Ramos (cell line): ENCODE results near the gene USP37.
"Not testable (repeated sequence)": the region's sequence is repeated elsewhere in the genome, so short reads cannot be mapped to it uniquely, and the experiment has no call there.

Experiments used
- in situ Hi-C: fragments of 300-500 bp; cut with MboI; formaldehyde crosslinking; loops from one replicate; pipeline ENCODE4 v1.14.3; 2022; ENCODE audit warnings: low sequenced_read_pairs; ENCODE audit not compliant: unreplicated experiment

The USP37 gene

DNA sequence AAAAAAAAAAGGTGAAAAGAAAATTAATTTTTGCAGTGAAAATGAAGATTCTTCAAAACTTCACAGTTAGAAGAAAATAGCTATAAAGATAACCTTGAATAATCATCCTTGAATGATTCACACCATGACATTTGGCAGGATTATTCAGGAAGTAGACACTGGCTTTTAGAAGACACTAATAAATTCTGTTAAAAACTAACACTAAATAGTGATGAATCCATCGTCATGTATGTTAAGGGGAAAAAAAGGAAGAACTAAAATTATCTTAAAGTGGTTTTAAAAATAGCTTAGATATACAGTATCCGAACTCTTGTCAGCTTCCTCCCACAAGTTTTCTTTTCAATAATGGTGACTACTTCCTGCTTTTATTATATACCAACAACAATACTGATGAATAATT lies 10.2 kb downstream of the USP37 start:
- in situ Hi-C loops, result no loop called here

DNA sequence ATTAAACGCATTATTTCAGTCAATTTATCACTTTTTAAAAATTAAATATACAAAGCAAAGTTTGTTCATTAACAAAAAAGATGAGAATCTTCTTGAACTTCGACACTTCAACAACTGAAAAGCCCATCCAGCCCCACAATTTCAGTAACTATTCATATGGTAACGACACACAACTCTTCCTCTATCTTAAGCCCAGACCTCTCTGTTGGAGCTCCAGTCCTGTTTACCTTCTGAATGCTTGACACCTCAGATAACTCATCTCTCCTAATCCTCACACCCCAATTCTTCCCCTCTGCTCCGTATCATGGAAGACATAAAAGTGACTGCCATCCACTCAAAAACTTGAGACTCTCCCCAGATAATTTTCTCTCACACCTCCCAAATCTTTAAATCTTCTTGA lies 12.6 kb downstream of the USP37 start:
- in situ Hi-C loops, result no loop called here

DNA sequence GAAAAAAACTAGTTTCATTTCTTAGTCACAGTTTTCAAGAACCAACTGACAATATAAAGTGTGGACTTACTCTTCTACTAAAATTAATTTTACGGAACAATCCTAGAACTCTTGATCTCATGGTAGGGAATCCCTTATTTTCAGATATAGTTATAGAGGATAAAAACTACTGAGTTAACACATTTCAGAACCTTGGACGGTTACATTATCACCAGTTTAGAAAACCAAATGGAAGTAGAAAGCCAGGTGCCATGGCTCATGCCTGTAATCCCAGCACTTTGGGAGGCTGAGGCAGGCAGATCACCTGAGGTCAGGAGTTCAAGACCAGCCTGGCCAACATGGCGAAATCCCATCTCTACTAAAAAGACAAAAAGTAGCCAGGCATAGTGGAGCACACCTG lies 13.9 kb downstream of the USP37 start:
- in situ Hi-C loops, result not testable (repeated sequence)

DNA sequence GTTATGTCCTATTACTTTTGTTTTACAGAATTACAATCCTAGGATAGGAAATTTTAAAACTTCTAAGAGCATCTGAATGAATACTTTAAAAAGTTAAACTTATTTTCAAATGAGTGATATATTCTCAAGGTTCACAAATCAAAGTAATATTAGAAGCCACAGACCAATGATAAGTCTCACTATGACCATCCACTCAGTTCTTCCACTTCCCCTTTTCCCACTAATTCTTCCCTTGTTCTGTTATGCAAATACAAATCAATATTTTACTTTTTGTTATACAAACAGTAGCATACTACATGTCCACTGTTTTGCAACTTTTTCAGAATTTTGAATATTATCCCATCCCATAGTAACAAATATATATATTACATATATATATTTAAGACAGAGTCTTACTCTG lies 20.2 kb downstream of the USP37 start:
- in situ Hi-C loops, result no loop called here

DNA sequence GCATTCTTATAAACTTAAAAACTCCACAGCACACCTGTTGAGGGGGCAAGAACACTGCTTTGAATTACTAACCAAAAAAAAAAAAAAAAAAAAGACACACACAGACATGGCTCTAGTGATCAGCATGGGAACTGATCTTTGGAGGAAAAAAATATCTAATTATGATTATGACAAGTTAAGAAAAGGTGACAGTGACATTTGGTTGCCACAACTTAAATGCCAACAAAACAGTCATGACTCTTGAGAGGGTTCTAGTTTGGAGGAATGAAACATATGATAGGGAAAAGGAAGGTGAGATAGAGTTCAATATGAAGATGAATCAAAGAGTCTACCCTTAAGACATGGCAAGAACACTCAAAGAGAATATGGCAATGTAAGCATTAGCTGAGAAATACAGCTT lies 20.6 kb downstream of the USP37 start:
- in situ Hi-C loops, result no loop called here

DNA sequence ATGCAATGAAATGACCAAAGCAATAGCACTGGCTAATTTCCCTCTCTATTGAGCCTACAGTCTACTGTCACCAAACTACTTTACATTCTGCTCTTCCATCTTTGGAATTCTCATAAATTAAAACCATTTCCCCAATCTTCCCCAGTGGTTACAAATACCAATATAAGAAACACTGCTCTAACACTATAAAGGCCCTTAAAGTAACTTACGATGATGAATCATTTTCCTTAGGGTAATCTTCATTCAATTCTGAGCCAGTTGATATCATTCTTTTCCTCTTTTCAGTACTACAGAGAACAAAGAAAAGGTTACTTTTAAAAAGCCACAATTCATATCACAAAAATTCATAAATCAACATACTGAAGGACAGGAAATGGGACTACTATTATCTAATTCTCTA lies 22.1 kb downstream of the USP37 start:
- in situ Hi-C loops, result no loop called here

DNA sequence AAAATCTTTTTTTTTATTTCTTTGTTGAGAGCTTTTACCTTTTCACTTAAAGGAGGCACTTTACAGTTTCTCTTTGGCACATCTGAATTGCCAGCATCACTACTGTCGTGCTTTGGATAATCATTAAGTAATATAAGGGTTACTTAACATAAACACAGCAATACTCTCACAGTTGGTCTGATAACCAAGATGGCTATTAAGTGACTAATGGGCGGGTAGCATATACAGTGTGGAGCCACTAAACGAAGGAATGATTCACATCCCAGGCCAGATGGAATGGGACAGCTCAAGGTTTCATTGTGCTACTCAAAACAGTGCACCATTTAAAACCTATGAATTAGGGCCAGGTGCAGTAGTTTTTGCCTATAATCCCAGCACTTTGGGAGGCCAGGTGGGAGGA lies 28.1 kb downstream of the USP37 start:
- in situ Hi-C loops, result no loop called here

DNA sequence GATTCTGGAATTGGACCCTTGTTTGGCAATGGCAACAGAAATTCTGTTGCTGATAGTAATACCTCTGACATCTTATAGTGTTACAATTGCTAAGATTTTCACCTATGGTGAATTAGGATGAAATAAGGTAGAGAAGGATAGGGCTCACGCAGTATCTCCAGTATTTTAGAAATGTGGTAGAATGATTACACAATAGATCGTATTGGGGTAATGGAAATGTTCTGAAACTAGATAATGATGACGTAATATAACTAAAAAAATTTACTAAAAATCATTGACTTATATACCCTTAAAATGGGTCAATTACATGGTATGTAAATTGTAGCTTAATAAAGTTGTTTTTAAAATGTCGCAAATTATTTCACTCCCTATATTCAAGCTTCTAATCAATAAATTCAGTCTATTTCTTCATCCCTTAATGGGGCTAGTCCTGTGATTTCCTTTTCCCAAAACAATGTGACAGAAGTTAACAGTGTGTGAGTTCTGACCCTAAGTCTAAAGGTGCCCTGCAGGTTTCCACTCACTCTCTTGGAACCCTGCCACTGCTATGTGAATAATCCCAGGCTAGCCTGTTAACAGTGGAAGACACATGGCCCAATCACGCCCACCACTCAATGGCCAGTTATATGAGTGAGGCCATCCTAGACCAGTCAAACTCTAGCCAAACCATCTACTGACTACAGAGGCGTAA lies 31.2 kb downstream of the USP37 start:
- in situ Hi-C loops, result no loop called here

DNA sequence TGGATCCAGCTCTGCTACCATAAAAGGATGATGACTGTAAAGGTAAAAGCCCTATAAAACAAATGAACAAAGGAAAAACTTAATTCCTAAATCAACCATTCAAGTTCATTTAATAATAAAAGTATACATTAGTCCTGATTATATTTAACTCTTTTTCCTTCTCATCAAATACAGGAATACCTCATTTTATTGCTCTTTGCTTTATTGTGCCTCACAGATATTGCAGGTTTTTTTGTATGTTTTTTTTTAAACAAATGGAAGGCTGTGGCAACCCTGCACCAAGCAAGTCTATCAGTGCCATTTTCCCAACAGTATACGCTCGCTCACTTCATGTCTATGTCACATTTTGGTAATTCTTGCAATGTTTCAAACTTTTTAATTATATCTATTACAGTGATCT lies 38.2 kb downstream of the USP37 start:
- in situ Hi-C loops, result no loop called here

DNA sequence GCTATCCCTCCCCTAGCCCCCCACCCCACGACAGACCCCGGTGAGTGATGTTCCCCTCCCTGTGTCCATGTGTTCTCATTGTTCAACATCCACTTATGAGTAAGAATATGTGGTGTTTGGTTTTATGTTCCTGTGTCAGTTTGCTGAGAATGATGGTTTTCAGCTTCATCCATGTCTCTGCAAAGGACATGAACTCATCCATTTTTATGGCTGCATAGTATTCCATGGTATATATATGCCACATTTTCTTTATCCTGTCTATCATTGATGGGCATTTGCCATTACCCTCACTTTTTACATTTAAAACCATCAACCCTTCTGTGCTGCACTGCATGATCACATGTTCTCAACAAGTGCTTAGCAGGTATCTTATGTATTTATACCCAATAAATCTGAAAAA lies 39.7 kb downstream of the USP37 start:
- in situ Hi-C loops, result not testable (repeated sequence)

DNA sequence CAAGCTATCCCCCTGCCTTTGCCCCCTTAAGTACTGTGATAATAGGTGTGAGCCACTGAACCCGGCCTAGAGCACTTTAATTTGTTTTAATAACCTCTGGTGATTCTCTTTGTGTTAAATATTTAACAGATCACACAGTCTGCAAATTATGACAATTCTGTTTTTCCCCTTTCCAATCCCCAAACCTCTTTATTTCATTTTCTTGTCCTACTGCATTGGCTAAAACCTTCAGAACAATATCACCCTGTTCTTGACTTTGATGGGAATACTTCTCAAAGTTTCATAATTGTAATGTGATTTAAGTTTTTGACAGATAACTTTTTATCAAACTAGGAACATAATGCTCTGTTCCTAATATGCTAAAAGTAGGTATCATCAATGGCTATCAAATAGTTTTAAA lies 44.5 kb downstream of the USP37 start:
- in situ Hi-C loops, result no loop called here

DNA sequence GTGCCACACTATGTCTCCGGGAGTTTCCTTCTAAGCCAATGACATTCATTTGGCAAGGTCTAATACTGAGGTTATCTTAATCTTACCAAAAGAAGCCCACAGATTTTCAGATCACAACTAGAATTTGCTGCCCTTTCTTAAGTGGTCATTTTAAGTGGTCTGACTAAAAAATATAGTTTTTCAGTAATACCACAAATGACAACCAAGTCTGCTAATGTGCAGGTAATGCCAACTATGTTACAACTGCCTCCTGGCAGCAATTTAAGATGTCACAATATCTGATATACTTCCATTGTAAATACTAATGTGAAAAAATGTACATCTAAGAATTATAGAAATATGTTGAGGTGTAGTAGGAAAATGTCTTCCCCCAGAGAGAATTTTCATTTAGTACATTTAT lies 49.3 kb downstream of the USP37 start:
- in situ Hi-C loops, result no loop called here

DNA sequence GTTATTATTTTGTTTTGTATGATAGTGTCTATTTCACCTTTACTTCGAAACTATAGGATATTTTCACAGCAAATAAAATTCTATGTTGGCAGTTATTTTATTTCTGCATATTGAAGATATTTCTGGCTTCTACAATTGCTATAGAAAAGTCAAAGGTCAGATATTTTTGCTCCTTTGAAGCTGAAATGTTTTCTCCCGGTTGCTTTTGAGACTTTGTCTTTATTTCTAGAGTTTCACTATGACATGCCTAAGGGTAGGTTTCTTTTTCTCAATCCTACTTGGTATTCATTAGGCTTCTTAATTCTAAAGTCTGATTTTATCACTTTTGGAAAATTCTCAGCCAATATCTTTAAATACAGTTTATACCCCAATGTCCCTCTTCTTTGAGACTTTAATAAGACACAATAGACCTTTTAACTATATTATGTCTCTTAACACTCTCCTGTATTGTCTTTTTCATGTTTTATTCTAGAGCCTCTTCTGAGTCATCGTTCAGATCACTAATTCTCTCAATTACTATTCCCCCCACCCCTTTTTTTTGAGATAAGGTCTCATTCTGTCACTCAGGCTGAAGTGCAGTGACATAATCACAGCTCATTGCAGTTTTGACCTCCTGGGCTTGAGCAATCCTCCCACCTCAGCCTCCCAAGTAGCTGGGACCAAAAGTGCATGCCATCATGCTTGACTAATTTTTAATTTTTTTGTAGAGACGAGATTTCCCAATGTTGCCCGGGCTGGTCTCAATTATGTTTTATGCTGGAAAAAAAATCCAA lies 50.5 kb downstream of the USP37 start:
- in situ Hi-C loops, result no loop called here

DNA sequence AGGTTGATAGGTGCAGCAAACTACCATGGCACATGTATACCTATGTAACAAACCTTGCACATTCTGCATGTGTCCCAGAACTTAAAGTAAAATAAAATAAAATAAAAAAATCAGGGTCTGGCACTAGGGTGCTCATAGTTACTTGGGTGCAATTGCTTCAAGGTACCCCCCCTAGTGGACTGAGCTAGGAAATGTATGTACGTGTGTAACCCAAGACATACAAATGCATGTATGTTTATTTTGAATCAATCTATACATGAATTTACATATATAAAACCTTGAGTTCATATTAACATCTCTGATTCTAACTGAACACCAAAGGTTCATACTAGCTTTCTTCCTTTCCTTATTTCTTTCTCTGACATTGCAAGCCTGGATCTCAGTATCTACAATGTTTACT lies 51.5 kb downstream of the USP37 start:
- in situ Hi-C loops, result no loop called here

DNA sequence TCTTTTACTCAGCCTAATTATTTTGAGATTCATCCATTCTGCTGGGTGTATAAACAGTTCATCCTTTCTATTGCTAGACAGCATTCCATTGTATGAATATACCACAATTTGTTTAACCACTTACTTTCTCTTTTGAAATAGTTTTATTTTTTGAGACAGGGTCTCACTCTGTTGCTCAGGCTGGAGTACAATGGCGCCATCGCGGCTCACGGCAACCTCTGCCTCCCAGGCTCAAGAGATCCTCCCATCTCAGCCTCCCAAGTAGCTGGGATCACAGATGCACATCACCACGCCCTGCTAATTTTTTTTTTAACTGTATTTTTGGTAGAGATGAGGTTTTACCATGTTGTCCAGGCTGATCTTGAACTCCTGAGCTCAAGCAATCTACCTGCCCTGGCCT lies 54.5 kb downstream of the USP37 start:
- in situ Hi-C loops, result no loop called here

DNA sequence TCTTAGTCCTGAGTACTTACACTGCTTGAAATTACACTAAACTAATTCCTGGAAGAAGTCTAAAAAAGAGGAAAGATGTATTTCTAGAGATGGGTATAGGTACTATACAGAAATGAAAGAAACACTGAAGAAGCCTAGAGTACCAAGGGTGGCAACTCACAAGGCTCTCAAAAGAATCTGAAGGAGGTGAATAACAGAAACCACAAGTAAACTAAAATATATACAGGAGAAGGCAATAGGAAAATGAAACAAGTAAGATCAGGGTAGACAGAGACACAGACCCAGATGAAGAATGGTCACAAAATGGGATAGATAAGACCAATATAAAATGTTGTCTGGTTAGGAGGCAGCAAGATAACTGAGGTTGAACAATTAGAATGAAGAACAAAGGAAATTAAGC lies 59.9 kb downstream of the USP37 start:
- in situ Hi-C loops, result no loop called here

DNA sequence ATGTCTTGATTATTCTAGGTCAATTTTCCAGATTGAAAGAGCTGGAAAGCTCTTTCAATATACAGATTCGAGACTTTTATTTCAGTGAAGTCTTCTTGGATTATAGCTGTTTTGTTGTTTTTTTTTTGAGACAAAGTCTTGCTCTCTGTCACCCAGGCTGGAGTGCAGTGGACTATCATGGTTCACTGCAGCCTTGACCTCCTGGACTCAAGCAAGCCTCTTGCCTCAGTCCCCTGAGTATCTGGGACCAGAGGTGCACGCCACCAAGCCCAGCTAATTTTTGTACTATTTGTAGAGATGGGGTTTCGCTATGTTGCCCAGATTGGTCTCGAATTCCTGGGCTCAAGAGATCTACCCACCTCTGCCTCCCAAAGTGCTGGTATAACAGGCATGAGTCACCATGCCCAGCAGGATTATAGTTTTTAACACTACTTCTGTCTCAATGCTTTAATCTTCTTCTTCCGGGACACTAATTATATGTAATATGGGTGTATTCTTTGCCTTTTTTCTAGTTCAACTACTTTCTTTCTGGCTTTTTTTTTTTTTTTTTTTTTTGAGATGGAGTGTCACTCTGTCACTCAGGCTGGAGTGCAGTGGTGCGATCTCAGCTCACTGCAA lies 62.3 kb downstream of the USP37 start:
- in situ Hi-C loops, result no loop called here

DNA sequence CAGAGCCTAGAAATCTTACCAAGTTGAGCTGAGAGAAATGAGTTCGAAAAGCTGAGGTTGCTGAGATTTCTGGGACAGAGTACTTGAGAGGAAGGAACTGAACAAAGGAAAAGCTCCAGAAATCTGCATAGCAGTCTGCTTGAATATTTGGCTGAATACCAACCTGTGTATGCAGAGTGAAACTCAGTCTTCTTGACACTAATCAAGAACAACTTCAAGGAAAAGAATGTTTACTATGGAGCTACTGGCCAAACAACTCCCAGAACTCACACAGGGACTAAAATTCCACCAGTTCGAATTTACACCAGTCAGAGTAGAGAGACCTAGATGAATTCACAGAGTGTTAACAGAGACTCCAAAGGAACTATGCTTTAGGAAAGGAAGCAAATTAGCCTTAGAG lies 66.5 kb downstream of the USP37 start:
- in situ Hi-C loops, result no loop called here

DNA sequence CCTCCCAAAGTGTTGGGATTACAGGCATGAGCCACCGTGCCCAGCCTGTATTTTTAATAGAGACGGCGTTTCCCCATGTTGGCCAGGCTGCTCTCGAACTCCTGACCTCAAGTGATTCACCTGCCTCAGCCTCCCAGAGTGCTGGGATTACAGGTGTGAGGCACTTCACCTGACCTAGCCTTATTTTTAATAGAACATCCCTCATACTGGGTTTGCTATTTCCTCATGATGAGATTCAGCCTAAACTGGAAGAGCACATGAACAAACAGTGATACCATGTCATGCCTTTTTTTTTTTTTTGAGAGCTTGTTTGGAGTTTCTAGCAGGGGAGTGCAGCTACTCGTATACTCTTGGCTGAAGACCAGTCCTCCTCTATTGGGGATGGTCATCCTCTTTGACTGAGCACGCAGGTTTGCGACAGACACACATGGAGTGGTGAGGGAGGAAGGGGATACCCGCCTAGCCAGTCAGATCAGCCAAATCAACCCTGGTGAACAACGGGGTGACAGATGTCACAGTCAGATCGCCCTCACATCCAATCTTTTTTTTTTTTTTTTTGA lies 67.6 kb downstream of the USP37 start:
- in situ Hi-C loops, result no loop called here

DNA sequence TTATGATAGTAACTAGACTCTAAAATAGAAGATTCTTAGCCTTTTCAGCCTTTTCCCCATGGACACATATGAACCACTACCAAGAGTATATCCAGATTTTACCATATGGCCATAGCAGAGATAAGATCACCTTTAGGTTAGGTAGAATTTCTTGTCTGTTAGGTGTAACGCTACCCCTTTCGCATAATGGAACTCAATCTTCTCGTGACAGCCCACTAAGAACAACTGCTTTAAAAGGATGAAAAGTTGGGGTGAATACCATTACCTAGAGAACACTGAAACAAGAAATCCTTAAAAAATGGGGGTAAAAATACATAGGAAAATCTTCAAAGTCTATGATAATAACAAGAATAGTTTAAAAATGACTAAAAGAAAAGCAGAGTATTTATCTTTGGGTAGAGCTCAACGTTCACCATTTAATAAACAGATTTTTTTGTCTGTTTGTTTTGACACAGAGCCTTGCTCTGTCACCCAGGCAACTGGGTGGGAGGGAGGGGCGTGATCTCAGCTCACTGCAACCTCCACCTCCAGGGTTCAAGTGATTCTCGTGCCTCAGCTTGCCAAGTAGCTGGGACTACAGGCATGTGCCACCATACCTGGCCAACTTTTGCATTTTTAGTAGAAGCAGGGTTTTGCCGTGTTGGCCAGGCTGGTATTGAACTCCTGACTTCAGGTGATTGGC lies 82.0 kb downstream of the USP37 start:
- in situ Hi-C loops, result no loop called here

DNA sequence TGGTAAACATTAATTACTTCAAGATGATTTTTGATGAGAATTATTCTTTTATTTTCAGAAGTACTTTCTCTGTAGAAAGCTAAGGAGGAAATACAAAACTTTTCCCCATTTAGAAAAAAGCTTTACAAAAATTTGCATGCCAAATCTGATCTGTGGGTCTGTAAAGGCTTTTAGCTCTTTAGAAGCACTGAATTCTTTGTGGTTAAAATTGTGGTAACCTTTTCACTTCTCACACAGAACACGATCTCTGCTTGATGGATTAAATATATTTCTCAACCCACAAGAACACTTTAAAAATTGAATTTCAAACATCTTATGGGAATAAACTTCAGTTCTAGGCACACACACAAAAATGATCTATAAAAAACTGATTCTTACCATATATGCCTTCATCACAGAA lies 85.5 kb downstream of the USP37 start:
- in situ Hi-C loops, result no loop called here
